Hindlimb muscle (tissue), 1 donor: ENCODE measurements around the gene ROR1. TPM values are rescaled to one million over a fixed set of nuclear protein-coding genes. Genes with fewer than 3 reads are reported as not detected.

Experiments used
- DNase-seq: peaks from one replicate; pipeline ENCODE4 v3.0.0-alpha.2; 2013
- polyA plus RNA-seq: library from polyadenylated mRNA; unstranded; fragments of 120-200 nt; gene quantifications from one replicate; pipeline ENCODE4 v1.2.1, GENCODE V29; 2013; ENCODE audit not compliant: insufficient read length

The ROR1 gene
- polyA plus RNA-seq, 1 donor = 9.5 TPM

GRCh38 chr1:64031236-64031635 lies 257.4 kb downstream of the ROR1 start:
- no peak for DNase-seq

DNA sequence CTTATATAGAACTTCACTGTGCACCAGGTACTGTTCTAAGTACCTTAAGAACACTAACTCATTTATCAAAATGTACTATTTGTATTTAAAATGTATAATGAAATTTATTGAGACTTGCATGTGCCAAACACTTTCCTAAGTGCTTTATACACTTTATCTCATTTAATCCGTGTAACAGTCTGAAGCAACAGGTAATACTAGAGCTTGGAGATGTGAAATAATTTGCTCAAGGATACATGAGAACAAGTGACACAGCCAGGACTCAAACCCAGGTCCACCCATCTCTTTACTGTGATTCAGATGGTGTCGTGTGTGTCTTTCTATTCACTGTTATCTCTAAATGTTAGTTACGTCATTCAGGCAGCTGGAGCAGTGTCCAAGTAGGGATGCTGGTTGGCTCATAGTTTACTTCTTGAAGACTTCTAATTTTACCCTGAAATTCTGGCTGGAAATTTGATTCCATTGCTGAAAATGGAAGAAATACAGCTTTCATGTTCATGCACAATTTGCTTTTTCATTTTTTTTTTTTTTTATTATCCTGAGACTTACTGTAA lies 259.9 kb downstream of the ROR1 start:
- DNase-seq = no peak

DNA sequence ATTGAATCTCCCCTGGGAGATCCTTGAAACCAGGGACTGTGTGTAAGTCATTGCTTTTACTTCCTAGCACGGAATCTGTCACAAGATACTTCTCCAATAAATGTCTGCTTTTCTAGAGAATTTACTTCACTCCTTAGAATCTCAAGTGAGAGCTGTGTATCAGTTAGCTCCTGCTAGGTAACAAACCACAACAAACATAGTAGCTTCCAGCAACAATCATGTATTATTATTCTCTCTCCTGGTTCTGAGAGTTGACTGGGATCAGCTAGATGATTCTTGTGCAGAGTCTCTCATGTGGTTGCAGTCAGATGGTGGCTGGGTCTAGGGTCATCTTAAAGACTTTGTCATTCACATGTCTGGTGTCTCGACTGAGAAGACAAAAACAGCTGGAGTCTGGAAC lies 262.7 kb downstream of the ROR1 start:
- no peak for DNase-seq

DNA sequence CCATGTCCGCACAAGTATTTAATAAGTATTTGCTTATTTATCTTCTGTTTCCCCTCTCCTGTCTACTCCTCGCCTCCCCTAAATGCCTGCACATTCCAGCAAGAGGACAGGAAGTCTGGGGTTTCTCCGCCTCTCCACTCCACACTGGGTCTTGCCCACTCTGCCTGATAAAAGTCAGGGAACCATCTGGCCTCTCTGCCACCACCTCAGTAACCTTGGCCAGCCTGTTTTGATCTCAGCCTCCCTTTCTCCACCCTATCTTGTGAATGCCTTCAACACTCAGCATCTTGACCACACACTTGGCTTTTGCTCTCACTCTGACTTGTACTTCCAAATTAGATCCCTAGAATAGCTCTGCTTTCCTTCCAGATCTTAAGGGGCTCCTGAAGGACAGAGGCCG lies 264.3 kb downstream of the ROR1 start:
- no peak for DNase-seq

DNA sequence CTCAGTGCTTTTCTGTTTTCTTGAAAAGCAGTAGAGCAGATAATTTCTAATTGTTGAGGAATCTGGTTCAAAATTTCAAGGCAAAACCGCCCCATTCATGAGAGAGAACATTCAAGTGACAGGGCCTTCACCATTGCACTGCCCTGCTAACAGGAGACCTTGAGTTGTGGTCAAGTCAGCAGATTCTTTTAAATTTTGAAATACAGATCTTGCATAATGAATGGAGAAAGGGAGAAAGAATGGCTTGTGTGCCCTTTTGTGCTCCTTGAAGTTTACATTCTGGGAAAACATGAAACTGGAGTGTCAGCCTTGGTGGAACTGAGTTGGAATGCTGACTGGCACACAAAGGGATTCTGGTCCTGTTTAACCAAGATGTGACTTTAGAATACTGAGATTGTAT lies 265.1 kb downstream of the ROR1 start:
- DNase-seq = no peak

- peak; percentile 64 for DNase-seq
Measured at GRCh38 chr1:64039390-64039926, 265.6 kb downstream of the ROR1 start.

DNA sequence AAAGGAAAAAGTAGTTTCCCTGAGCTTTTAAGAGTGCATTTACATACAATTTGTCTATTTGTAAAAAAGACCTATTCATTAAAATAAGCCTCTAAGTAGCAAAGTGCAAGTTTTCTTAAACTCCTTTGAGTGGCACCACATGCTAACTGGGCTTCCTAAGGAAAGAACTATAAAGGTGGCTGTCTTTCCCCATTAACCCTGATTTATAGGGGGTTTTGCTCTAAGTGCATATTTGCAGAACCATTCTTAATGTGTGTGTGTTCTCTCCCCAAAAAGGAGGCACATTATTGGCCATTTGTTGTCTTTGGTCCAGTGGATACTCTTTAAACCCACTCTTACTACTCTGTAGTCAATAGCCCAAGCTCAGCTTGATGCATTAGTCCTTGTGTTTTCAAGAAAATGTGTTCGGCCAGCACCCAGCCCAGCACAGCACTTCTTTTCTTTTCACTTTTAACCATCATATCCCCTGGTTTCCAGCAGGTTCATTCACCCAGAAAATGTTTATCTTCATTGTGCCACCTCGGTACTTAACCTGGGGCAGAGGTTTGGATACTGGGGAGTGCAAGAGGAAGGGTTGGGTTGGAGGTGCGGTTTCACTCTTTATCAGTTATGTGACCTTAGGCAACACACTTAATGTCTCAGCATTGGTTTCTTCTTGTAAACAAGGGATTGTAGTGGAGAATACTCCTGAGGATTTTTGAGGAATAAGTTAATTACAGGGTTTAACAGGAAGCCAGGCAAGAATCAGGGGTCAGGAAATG lies 267.7 kb downstream of the ROR1 start:
- DNase-seq = no peak

- peak; percentile 66 for DNase-seq
Measured at GRCh38 chr1:64042331-64043100, 268.7 kb downstream of the ROR1 start.

GRCh38 chr1:64043288-64043687 lies 269.5 kb downstream of the ROR1 start:
- DNase-seq = no peak

GRCh38 chr1:64043976-64044375 lies 270.2 kb downstream of the ROR1 start:
- no peak for DNase-seq

DNA sequence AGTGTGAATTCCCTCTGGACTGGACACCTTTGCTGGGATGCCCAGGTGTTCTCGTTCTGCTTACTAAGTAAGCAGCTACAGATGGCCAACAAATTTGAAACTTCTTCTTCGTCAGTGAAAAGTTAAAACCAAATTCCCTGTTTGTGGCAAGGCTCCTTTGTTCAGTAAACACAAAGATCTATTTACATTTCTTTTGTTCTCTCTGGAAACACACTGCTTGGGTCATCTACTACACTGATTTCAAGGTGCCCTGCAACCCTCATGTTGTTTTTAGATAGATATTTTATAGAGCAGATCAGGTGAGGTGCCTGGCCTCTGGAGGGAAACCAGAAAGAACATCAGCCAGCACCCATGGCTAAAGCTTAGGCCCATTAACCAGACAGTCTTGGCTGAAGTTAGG lies 272.4 kb downstream of the ROR1 start:
- DNase-seq = no peak

GRCh38 chr1:64046891-64047290 lies 273.1 kb downstream of the ROR1 start:
- DNase-seq = no peak

GRCh38 chr1:64047549-64047996 lies 273.8 kb downstream of the ROR1 start:
- DNase-seq = no peak

- no peak for DNase-seq
Measured at GRCh38 chr1:64049900-64050540, 276.2 kb downstream of the ROR1 start.

- no peak for DNase-seq
Measured at GRCh38 chr1:64050601-64051000, 276.8 kb downstream of the ROR1 start.

- no peak for DNase-seq
Measured at GRCh38 chr1:64051796-64052195, 278.0 kb downstream of the ROR1 start.

DNA sequence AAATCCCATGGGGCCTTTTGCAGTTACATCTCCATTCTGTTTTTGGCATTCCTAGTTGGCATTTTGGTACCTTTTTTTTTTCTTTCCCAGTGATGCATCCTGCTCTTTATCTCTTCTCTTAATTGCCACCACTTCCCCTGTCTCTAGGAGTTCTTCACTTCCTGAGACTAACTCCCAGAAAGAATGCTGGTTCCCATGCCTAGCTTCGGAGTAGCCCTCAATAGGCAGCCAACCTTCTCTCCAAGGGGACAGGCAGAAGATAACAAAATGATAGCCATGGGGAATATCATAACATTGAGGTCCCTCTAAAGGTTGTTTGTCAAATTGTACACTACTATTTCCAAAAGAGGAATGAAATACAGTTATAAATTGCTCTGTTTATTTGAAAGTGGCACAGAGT lies 279.0 kb downstream of the ROR1 start:
- DNase-seq = no peak

- no peak for DNase-seq
Measured at GRCh38 chr1:64055310-64055709, 281.5 kb downstream of the ROR1 start.

GRCh38 chr1:64059556-64059955 lies 285.7 kb downstream of the ROR1 start:
- DNase-seq = no peak

GRCh38 chr1:64060611-64061302 lies 286.9 kb downstream of the ROR1 start:
- DNase-seq = no peak

DNA sequence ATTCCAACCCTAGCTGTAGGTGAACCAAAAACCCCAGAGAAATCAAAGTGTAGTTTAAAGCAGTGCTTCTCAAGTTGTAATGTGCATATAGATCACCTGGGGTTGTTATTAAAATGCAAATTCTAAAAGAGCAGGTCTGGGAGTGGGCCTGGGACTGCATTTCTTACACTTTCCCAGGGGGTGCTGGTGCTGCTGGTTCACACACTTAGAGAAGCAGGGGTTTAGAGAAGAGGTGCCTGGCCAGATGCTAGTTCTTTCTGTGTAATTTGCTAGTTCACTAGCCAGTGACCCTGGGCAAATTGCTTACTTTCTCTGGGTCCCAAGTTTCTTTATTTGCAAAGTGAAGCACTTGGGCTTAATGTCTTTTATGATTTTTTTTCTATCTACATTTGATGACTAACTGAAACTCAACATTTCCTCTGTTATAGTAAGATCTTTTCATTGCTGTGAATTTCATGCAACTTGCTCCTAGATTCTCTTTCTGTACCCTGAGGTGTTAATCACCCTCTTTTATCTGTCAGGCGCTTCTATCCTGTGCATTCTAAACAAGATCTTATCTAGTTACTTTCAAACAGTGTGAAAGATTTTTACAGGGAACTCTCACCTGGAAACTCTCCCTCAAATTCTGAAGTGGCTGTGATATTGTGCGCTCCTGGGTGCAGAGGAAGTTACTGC lies 287.8 kb downstream of the ROR1 start:
- DNase-seq = no peak

- DNase-seq = no peak
Measured at GRCh38 chr1:64062529-64062928, 288.7 kb downstream of the ROR1 start.
